NCI-H2227 treated with DMSO at 0.1 percent for 48 hours (cell line): ENCODE data around the gene PNPLA2.

Source experiments
- DNase-seq: peaks from one replicate; lab custom pipeline; 2025; lab: John Stamatoyannopoulos, UW

Gene PNPLA2

DNA sequence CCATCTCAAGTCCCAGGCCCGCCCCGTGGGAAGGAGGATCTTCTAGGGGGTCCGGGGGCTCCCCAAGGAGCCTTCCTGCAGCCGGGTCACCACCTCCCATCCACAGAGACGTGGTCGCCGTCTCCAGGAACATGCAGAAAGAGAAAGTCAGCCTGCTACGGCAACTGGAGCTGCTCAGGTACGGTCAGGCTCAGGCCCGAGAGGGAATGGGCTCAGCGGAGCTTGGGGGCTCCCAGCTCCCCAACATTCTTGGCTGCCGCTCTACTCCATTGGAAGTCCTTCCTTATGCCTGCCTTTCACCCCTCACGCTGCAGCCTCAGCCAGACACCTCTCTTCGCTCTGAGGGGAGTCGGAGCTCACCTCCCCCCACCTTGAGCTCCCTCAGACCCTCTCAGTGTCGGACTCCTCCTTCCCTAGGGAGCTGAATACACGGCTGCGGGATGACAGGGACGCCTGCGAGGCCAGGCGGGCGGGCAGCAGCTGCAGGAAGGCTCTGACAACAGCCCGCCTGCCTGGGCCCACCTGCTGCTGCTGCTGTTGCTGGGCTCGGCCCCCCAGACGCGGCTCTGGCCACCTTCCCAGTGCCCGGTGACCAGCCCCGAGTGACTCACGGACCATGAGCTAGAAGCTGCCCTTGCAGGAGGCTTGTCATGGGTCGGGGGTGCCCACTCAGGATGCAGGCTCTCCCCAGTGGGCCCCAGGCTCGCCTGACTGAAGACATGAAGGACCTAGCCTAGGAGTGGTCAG, 12.6 kb downstream of the PNPLA2 start:
- no peak for DNase-seq

DNA sequence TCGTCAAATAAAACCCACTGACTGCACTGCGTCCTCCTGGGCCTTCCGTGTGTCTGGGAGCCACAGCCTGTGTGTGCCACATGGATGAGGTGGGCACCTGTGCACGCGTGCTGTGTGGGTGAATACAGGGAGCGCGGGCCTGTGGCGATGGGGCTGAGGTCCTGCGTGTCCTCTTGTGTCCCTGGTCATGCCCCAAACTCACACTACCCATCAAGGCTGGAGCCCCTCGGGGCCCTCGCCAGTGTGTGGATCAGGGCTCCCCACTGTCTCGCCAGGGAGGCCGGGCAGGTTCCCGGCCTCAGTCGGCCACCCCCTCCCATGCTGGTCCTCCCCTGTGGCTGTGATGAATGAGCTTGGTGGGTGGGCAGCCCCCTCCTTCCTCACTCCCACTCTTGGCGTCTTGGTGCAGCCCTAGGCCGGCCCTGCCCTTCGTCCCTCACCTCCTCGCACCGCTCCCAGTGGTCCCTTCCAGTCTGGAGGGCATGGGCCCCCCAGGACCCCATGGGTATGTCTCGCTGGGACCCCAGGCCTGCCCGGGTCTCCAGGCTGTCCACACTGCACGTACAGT, 13.3 kb downstream of the PNPLA2 start:
- no peak for DNase-seq

DNA sequence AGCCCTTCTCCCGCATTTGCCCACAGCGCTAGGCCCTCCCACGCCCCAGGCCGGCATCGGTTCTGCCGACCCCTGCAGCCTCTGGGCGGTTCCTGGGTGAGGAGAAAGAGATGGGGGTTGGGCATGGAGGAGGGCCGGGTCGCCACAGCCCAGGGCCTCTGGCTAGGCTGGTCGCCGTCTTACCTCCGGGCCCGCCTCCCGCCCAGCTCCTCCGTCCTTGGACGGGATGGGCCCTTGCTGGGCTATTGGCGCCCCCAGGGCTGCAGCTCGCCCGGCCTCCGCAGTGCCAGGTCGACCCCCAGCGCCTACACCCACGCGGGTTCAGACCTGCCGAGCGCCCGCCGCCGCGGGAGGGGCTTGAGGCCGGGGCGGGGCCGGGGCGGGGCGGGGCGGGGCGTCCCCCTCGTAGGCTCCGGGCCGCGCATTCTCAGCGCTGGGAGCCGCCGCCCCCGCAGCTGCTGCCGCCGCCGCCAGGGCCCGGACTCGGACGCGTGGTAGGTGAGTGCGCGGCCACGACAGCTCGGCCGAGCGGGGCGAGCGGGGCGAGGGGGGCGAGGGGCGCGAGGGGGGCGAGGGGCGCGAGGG, 13.9 kb downstream of the PNPLA2 start, which contains the start of gene CD151:
Gene CD151 (plus strand): TSS at position 424 of the 585 bp plus-strand sequence. CDS start 3,118 bp downstream, outside the sequence.
- peak; percentile 65 for DNase-seq

DNA sequence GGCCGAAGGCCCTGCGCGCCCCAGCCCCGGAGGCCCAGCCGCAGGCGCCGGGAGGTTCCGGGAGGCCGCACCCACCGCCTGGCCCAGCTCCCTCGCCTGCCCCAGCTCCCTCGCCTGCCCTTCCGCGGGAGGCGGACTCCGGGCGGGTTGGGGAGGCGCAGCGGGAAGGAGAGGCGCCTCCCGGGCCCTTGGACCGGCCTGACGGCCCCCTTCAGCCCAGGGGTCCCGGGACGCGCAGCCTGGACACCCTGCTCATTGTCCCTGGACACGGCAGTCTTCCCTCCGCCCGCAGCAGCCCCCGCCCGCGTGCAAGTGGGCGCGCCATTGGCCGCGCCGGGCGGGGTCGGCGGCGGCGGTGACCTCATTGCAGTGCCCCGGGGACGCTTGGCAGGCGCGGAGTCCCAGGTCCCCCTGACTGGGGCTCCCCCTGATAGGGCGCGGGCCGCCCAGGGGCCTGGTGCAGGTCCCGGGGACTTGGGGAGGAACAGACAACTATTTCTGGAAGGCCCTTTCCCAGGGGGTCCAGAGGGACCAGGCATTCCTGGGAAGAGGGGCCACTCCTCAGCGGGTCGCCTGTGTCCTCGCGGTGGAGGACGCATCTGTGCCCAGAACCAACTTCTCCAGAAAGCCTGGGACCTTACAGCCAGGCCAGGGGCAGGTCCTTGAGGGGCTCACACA, 14.5 kb downstream of the PNPLA2 start:
- no peak for DNase-seq

DNA sequence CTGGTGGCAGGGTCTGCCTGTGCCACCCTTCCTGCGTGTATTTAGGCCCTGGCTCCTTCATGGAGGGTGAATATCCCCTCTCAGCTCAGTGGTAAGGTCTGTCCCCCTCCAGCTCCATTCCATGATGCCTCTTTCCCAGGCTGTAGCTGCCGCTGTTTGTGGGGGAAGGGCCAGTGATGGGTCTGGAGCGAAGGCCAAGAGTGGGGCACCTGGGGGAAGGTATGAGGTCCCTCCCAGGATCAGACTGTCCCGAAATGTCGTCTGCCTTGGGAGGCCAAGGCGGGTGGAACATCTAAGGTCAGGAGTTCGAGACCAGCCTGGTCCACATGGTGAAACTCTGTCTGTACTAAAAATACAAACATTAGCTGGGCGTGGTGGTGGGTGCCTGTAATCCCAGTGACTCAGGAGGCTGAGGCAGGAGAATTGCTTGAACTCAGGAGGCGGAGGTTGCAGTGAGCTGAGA, 15.2 kb downstream of the PNPLA2 start:
- DNase-seq, result no peak

DNA sequence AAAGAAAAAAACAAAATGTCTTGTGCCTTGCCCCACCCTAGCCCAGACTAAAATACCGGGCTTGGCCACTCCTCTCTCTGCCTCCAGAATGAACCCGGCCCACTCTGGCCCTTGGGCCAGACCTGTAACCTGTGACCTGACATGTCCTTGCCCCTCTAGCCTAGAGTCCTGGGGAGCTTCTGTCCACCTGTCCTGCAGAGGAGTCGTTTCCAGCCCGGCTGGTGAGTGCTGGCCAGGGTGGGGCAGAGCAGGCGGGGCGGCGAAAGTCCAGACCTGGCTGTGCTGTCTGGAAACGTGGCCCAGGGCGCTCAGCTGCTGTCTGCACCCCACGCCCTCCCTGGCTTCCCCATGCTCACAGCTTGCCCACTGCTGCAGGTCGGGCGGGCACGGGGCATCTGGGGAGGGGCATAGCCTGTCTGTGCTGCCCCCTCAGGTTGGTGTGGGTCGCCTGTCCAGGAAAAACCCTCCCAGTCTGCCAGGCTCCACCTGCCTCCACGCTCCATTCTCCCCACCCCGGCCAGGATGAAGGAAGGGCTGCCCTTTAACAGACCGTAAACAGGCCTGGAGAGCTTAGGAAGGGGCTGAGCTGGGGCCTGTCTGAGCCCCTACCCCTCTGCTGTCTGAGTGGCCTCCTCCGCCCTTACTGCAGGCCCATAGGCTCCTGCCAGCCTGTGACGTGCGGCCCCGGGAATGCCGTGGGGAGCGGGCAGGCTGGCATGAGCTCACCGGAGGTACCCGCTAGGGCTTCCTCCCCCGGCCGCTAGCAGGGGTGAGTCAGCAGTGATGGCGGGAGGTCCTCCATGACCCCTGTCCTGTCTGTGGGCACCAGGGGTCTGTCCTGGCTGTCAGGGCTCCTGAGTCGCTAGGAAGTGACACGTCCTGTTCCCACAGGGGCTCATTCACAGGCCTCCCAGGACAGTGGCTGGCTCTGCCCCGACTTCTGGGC, 15.9 kb downstream of the PNPLA2 start:
- DNase-seq, result no peak

DNA sequence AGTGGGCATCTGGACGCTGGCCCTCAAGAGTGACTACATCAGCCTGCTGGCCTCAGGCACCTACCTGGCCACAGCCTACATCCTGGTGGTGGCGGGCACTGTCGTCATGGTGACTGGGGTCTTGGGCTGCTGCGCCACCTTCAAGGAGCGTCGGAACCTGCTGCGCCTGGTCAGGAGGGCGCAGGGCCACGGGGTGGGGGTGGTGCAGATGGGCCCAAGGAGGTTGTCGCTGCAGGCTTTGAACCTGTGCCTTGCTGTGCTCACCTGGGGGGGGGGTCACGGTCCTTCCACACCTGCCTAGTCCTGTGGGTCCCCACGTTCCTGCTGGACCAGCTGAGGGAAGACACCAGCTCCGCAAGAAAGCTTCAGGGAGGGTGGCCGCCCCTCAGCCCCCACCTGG, 17.6 kb downstream of the PNPLA2 start:
- DNase-seq, result no peak

DNA sequence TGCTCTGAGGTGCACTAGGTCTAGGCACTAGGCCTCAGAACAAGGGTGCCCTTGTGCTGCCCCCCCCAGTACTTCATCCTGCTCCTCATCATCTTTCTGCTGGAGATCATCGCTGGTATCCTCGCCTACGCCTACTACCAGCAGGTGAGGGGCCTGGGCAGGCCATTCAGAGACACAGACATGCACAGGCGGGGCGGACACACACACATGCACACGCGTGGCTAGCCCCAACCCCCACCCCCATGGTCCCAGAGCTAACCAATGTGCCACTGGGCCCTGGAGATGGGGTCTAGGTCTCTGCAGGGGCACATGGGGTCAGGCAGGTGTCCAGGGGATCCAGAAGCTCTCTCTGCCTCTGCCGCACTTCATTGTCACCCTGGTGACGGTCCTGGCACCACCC, 18.0 kb downstream of the PNPLA2 start:
- no peak for DNase-seq

DNA sequence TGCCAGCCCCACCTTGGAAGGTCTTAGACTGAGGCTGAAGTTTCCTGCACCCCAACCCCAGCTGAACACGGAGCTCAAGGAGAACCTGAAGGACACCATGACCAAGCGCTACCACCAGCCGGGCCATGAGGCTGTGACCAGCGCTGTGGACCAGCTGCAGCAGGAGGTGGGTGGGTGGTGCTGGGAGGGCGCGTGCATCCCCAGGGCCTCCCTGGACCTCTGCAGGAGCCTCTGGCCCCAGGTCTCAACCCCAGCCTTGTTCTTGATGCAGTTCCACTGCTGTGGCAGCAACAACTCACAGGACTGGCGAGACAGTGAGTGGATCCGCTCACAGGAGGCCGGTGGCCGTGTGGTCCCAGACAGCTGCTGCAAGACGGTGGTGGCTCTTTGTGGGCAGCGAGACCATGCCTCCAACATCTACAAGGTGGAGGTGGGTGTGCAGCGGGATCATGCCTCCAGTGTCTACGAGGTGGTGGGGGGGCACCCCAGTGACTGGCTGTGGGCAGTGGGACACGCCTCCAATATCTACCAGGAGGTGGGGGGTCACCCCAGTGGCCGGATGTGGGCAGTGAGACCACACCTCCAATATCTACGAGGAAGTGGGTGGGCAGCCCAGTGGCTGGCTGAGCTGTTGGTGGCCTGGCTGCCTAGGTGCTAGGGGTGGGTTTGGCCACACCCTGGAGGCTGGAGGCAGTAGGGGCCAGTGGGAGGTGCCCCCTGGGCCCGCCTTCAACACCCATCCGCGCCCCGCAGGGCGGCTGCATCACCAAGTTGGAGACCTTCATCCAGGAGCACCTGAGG, 18.7 kb downstream of the PNPLA2 start:
- DNase-seq, result no peak

DNA sequence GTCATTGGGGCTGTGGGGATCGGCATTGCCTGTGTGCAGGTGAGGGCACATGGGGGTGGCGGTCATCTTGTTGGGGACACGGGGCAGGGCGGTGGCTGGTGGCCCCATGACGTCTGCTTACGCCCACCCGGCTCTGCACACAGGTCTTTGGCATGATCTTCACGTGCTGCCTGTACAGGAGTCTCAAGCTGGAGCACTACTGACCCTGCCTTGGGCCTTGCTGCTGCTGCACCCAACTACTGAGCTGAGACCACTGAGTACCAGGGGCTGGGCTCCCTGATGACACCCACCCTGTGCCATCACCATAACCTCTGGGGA, 19.2 kb downstream of the PNPLA2 start:
- DNase-seq, result no peak

DNA sequence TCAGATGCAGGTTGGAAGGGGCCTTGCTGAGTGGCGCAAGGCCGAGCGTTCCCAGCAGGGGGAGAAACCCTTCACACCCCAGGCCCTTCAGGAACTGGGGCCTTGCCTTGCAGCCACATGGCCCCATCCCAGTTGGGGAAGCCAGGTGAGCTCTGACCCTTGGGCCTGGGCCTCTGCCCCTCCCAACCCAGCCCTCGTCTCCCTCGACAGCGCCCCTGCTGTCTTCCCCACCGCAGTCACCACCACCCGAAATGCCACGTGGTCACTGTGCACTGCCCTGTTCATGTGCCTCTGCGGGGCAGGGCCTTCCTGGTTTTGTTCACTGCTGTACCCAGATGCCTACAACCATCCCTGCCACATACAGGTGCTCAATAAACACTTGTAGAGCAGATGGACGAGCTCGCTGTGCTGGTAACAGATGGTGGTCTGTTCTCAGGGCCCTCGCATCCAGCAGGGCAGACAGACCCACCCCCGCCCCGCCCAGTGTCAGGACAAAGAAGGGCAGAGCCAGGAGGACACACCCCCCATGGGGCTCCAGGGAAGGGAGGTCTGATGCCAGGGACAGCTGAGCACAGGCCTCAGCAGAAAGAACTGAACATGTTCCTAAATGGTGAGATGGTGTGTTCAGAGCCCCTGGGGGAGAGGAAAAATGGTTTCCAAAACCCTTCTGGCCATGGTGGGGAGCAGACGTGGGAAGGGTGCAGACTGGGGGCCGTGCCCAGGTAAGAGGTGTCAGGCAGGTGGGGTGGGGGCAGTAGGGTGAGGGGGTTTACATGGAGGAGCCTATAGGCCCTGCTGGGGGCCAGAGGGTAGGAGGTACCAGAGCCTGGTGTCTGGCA, 19.9 kb downstream of the PNPLA2 start:
- peak; percentile 27 for DNase-seq

DNA sequence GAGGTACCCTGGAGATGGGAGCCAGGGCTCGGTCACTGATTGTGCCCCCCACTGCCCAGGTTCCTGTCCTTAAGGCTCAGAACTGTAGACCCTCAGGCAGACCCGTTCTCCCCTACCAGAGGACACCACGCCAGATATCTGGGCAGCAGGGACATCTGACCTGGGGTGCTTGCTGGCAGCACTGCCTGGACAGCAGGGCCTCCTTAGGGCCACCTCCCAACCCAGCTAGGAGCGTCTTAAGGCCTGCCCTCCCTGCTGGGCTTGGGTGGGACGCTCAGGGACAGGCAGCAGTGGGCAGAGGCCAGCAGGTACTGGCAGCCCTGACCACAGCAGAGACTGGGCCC, 20.5 kb downstream of the PNPLA2 start:
- DNase-seq, result no peak

DNA sequence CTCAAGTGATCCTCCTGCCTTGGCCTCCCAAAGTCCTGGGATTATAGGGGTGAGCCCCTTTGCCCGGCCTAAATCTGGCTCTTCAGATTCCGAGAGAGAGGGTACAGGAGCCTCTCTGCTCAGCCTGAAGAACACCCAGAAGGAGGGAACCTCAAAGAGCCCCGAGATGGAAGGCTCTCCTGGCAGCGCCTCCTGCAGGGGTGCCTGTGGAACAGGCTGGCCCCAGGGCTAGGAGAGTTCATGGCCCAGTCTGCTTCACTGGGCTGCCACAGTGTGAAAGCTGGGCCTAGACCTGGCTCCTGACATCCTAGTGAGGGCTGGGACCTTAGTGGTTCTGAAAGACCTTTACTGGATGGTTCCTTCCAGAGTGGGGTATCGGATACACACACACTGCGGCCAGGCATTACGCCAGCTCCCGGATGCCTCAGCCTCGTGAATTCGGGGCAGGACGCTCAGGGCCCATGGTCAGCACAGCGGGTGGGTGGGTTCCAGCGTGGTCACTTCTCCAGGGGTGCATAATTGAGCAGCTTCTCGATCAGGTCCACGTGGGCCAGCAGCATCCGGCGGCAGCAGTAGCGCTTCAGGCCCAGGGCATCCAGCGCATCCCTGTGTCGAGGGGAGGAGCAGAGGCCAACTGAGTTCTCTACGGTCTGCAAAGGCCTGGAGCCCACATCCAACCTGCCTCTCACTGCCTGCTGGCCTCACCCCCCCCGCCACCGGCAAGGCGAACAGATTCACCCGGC, 21.3 kb downstream of the PNPLA2 start:
- no peak for DNase-seq

DNA sequence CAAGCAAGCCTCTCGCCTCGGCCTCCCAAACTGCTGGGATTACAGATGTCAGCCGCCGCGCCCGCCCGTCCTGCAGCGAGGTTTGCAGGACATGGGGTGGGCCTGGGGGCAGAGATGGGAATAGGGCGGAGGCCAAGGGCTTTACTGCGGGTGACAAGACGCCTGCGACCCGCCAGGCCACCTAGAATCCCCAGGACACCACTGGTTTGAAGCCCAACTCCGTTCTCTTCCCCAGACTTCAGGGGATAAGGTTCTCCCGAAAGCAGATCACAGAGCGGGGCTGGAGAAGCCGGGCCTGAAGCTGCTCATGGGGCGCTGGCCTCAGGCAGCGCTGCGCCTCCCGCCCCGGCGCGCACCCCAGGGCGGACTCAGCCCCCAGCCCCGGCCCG, 23.3 kb downstream of the PNPLA2 start:
- no peak for DNase-seq

DNA sequence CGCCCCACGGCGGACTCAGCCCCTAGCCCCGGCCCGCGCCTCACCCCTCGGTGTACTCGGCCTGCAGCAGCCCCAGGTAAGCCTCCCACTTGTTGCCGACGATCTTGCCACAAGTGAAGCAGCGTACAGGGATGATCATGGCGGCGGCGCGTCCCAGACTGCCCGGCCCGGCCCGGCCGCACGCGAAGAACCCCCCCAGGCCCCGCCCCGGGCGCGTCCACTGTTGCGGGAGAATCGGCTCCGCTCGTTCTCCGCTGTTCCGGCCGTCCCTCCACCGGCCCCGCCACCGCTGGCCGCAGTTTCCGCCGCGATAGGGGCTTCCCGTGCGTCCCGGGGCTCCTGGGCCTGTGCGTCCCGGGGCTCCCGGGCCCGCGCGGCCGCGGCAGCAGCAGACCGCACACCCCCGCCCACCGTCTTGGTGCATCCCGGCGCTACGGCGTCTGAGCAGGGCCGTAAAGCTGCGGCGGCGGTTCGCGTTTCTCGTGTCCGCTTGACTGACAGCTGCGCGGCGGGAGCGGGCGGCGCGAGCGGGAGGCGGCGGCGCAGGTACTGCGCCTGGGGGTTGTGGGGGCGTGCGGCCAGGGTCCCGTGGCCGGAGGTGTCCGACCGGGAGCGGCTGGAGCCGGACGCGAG, 23.8 kb downstream of the PNPLA2 start, which contains the start of the genes POLR2L and TSPAN4:
Gene POLR2L (minus strand): TSS at position 160 of the 633 bp plus-strand sequence. CDS start 21 bp downstream, at position 139.
Gene TSPAN4 (plus strand): TSS at position 483 of the 633 bp plus-strand sequence. CDS start 7,453 bp downstream, outside the sequence.
- peak; percentile 92 for DNase-seq

DNA sequence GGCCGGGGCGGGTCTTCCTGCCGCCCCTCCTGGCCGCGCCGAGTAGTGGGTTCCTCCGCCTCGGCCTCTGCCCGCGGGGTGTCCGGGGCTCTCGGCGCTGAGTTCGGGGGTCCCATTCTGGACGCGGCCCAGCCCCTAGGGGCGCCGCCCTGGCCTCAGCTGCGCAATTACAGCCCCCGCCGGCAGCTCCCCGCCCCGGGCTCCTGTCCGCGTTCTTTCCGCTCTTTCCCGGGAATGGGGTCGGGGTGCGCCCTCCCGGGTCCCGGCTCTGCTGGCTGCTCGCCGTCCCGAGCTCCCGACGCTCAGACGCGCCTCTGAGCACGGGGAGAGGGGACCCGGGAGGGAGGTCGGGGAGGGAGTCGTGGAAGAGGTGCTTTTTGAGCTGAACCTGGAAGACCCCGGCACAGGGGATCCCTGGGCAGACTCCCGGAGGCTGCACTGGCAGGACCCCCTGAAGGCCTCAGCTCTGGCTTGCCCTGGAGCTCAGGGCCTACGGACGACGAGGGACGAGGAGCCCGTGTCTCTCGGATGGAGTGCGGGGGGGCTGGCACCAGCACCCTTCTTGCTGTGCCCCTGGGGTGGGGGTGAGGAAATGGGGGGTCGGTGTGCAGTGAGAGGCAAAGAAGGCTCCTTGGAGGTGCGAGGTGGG, 24.5 kb downstream of the PNPLA2 start:
- DNase-seq, result no peak

DNA sequence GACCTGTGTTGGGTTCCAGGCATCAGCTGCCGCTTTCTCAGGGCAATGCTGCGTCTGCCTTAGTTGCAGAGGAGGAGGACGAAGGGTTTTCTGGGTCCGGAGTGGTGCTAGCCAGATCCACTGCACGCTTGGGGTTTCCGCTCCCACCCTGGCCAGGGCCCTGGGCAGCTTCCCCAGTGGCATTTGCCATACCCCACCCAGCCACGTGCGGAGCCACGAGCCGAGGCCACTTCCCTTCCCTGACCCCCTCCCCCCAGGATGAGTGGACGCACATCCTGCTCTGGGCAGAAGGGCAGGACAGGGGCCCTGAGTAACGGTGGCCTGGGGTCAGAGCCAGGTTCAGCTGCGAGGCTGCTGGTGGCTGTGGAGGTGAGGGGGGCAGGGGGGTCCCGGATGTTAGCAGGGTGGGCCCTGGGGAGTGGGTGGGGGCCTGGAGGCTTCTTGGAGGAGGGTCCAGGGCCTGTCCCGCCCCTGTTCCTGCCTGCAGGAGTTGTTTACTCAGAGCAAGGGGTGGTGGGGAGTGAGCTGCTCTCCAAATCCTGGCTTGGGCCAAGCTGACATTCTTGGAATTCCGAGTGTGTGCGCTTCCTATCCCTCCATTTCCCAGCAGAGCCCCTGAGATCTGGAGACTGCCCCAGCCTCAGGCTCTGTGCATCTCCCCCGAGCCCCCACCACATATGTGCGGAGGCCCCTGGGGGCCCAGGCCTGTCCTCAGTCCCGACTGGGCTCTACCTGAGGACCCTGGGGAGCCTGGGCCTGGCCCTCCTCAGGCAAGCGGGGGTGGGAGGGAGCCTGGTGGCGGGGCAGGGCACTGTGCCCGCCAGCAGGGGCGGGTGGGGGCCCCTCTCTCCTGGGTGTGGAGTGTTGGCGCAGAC, 25.3 kb downstream of the PNPLA2 start:
- DNase-seq, result no peak
